NCI-H1694 (cell line): Measurements from ENCODE around the gene RPL22L1.
A peak's percentile ranks its signal among the peaks of the same experiment; 100 is the strongest.
"Not testable (repeated sequence)": the region's sequence is repeated elsewhere in the genome, so short reads cannot be mapped to it uniquely, and the experiment has no call there.

Experiments
- DNase-seq: peaks from one replicate; lab custom pipeline; 2025; lab: John Stamatoyannopoulos, UW

Gene RPL22L1

DNA sequence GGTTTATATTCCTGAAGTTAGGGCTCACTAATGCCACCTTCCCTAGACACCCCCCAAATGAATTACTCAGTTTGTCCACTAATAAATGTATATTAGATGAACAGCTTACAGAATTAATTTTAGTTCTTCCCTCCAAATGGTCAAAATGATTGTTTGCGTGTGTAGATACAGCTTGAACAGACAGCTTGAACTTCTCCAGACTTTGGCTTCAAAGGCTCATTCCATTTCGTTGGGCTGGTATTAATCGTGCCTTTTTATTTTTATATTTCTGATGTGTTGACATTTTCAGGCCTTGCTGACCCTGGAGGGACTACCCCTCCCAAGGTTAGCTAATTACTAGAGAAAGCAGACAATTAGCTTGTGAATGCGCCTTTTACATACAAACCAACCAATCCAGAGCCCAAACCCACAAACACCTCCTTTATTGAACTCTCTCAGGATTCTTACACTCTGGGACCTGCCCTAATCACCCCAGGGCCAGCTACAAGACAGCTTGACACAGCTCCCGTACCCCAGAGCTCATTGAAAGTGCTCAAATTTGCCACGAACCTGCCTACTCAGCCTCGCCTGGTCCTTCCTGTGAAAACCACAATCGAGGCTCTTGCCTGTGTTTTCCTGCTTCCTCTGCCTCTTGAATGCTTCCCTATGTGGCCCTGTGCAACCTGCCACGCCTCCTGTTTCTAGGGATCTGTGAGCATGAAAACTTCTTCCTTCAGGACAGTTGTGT, 40.3 kb downstream of the RPL22L1 start:
- DNase-seq = no peak

DNA sequence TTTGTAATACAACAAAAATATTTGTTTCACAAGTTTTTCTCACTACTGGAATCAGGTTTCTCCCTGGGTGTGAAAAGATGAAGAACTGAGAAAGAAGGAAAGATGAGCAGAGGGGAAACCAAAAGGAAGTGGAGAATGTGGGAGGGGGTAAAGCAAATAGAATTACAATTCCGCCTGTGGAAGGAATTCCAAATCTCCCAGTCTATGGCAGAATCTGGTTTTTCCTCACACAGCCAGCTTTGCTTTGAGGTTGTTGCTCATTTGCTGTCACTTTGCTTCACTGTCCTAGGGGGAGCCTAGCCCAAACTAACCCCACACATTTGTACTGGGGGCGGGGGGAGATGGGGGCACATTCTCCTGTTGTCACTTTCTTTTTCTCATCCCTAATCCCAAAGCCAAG, 43.9 kb downstream of the RPL22L1 start:
- no peak for DNase-seq

DNA sequence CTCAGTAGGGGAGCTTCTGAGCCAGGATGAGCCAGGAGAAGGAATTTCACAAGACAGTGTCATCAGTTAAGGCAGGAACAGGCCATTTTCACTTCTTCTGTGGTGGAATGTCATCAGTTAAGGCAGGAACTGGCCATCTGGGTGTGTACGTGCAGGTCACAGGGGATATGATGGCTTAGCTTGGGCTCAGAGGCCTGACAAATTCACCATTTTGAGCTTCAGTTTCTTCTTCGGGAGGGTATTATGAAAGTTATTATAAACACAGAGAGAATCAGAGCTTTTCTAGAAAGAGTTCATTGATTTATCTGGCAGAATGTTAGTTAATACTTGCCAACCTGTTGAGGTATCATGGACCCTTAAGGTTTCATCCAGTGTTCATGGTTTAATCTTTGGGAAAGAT, 46.4 kb downstream of the RPL22L1 start:
- DNase-seq = not testable (repeated sequence)

DNA sequence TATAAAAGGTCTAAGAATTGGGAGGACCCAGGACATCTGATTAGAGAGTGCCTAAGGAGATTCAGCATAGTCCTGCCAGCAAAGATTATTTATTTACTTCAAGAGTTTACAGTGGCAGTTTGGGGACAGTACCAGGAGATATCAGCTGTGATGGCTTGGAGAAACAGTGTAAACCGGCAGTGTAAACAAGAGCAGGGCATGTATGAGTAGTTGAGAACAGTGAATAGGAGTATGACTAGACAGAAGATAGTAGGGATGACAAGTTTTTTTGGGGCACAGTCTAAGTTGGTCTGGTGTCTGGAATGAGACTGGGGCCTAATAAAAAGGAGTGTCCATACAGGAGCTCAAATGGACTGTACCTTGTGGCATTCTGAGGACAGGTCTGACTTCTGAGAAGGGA, 51.7 kb downstream of the RPL22L1 start:
- DNase-seq = not testable (repeated sequence)

DNA sequence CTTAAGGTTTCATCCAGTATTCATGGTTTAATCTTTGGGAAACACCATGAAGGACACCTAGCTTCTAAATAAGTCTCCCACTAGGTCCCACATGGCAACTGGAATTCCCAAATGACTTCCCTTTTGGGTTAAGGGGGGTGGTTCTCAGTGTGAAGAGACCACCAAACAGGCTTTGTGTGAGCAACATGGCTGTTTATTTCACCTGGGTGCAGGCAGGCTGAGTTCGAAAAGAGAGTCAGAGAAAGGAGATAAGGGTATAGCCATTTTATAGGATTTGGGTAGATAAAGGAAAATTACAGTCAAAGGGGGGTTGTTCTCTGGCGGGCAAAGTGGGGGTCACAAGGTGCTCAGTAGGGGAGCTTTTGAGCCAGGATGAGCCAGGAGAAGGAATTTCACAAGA, 52.5 kb downstream of the RPL22L1 start:
- not testable (repeated sequence) for DNase-seq

DNA sequence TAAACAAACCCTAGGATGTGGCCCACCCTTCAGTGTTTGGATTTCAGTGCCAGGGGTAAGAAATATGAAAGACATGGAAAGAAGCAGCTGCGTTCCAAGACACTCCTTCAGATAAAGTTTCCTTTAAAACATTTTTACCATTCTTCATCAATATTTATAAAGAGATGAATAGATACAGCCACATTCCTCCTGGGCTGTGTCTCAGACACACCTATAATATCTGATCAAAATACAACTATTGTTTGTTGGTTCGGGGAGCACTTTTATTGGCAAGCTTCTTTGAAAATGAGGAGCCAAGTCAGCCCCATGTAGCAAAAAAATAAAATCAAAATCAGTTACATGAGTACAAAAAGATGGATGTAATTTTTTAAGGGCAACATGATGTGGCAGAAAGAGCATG, 53.2 kb downstream of the RPL22L1 start:
- DNase-seq = no peak

DNA sequence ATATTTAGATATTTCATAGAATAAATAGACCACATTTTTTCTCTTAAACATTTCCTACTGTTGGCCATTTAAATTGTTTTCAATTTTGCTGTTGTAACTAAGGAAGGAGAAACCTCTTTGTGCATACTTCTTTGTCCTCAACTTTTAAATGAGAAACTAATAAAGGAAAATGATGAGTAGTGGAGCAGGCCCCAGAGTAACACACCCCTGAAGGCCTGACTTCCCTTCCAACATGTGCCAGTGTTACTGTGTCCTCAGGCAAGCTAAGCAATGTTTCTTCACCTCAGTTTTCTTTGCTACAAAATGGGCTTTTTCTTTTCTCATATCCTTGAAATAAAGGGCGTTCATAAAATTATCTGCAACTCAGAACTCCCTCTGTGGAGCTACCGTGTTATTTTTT, 53.7 kb downstream of the RPL22L1 start:
- DNase-seq = no peak

DNA sequence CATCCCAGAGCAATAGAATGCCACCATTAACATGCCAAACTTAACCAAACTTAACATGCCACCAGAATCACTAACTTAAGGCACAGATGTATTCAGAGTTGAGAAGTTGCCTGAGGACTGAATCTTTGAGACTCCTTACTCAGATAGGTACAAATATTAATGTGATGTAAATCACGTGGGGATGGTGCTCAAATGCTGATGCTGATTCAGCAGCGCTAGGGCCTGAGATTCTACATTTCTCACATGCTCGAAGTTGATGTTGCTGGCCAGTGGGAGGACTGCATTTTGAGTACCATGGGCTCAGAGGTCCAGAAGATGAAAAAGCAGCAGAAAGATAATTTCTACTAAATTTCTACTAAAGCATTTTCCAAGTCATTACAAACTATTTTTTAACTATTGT, 54.1 kb downstream of the RPL22L1 start:
- no peak for DNase-seq

DNA sequence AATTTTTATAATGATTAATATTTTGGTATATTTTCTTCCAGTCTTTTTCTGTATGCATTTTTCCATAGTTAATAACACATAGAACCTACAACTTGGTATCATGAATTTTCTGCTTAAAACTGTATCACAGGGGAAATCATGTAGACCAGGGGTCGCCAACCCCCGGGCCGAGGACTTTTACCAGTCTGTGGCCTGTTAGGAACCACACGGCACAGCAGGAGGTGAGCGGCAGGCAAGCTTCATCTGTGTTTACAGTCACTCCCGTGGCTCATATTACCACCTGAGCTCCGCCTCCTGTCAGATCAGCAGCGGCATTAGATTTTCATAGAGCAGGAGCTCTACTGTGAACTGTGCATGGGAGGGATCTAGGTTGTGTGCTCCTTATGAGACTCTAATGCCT, 54.7 kb downstream of the RPL22L1 start:
- peak; percentile 54 for DNase-seq
